GOT3 (cell line): Measurements from ENCODE around the gene SPINT1.

Experiments
- DNase-seq: peaks from one replicate; lab custom pipeline; 2025; ENCODE audit warnings: mixed read lengths; lab: John Stamatoyannopoulos, UW

SPINT1 gene, protein sequence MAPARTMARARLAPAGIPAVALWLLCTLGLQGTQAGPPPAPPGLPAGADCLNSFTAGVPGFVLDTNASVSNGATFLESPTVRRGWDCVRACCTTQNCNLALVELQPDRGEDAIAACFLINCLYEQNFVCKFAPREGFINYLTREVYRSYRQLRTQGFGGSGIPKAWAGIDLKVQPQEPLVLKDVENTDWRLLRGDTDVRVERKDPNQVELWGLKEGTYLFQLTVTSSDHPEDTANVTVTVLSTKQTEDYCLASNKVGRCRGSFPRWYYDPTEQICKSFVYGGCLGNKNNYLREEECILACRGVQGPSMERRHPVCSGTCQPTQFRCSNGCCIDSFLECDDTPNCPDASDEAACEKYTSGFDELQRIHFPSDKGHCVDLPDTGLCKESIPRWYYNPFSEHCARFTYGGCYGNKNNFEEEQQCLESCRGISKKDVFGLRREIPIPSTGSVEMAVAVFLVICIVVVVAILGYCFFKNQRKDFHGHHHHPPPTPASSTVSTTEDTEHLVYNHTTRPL

GRCh38 chr15:40843885-40844695, at the start of gene SPINT1:
Gene SPINT1, plus strand, starts transcription at chr15:40844048. Its CDS starts 507 bp downstream, at chr15:40844555.
- no peak for DNase-seq

DNA sequence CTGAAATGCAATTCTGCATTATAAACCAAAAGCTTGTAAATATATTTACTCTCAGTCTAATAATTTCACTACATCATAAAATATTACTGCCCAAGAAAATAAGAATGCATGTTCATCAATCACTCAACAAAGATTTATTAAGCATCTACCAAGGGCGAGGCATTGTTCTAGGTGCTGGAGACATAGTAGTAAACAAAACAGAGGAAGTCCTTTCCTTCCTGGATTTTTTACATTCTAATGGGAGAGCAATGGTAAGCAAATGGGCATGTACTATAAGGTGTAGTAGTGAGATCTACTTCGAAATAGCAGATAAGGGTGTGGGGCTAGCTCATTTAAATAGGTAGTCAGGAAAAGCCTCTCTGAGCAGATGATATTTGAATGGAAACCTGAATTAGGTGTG, 47.8 kb upstream of the SPINT1 start:
- DNase-seq = no peak

- no peak for DNase-seq
Measured at GRCh38 chr15:40796512-40796911, 47.3 kb upstream of the SPINT1 start.

DNA sequence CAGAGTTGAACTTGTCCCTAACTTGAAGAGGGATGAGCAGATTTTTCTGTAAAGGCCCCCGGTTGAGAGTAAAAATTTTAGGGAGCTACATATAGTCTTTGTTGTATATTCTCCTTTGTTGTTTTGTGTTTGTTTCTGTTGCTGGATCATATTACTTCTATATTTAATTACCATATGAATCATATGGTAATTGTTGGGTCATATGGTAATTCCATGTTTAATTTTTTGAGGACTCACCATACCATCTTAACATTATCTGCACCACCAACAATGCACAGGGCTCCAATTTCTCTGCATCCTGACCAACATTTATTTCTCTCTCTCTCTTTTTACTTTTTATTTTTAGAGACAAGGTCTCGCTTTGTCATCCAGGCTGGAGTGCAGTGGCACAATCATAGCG, 44.3 kb upstream of the SPINT1 start:
- no peak for DNase-seq

GRCh38 chr15:40803076-40803475, 40.8 kb upstream of the SPINT1 start:
- no peak for DNase-seq

- DNase-seq = no peak
Measured at GRCh38 chr15:40803688-40804087, 40.2 kb upstream of the SPINT1 start.

- no peak for DNase-seq
Measured at GRCh38 chr15:40806672-40807027, 37.2 kb upstream of the SPINT1 start.

- peak; percentile 90 for DNase-seq
Measured at GRCh38 chr15:40807028-40807887, 36.6 kb upstream of the SPINT1 start, which contains the start of the genes DNAJC17 and ZFYVE19. Gene DNAJC17, minus strand, starts transcription at chr15:40807473. Its CDS starts 27 bp downstream, at chr15:40807446. Gene ZFYVE19, plus strand, starts transcription at chr15:40807089. Its CDS starts 501 bp downstream, at chr15:40807590.

GRCh38 chr15:40807888-40808461, 35.9 kb upstream of the SPINT1 start:
- DNase-seq = no peak

DNA sequence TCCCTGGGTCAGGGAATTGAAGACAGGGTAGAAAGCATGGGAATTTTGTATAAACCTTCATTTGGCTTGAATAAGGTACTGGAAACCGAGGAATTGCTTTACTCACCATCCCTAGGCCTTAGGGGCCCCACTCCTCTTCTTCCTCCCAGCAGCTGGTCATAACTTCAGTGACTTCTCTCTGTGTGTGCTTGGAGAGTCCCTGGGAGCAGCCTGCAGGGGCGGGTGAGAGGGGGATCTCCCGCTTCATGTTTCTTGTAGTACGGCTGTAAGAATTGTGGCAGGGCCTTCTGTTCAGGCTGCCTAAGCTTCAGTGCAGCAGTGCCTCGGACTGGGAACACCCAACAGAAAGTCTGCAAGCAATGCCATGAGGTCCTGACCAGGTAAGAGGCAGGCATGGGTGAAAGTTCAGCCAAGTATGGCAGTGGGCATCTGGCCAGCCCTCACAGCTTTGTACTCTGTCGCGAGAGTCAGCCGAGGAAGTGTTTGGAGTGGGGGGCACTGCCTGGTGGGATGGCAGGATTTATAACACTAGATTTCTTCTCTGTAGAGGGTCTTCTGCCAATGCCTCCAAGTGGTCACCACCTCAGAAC, 34.9 kb upstream of the SPINT1 start:
- DNase-seq = no peak

- no peak for DNase-seq
Measured at GRCh38 chr15:40812721-40813425, 31.0 kb upstream of the SPINT1 start.

DNA sequence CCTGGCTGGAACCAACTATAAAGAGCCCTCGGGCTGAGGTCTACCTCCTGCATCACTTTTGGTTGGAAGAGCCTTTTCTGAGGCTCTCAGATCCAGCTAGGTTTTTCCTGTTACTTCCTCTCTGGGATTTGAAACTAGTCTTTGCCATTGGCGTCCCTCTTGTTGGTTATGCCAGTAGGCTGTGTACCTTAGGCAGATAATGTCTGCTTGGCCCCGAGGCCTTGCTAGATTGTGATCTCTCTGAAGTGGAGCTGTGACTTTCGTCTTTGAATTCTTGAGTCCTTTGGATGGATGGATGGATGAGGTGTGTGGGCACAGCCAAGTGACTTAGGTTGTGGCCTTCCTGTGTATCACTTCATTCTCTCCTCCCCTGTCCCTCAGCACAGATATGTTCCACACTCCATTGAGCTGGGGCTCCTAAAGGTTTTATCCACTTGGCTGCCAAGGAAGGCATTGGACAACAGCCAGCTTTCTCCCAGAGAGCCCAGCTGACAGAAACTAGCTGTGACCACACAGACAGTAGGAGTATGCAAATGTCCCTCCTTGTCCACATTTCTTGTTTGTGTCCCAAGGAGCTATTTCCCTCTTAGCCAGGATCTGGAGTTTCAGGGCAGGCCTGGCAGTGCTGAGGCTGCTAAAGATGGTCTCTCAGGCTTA, 28.7 kb upstream of the SPINT1 start:
- no peak for DNase-seq

- no peak for DNase-seq
Measured at GRCh38 chr15:40819048-40819447, 24.8 kb upstream of the SPINT1 start.

DNA sequence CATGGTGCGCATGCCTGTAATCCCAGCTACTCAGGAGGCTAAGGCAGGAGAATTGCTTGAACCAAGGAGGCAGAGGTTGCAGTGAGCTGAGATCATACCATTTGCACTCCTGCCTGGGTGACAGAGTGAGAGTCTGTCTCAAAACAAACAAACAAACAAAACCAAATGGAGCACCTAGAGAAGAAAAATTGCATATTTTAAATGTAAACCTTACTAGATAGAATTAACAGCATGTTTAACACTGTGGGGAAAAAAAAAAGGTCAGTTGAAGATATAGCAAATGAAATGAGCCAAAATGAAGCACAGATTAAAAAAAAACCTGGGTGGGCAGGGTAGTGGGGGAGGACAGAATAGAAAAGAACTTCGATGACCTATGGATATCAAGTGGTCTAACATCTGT, 22.7 kb upstream of the SPINT1 start:
- no peak for DNase-seq

DNA sequence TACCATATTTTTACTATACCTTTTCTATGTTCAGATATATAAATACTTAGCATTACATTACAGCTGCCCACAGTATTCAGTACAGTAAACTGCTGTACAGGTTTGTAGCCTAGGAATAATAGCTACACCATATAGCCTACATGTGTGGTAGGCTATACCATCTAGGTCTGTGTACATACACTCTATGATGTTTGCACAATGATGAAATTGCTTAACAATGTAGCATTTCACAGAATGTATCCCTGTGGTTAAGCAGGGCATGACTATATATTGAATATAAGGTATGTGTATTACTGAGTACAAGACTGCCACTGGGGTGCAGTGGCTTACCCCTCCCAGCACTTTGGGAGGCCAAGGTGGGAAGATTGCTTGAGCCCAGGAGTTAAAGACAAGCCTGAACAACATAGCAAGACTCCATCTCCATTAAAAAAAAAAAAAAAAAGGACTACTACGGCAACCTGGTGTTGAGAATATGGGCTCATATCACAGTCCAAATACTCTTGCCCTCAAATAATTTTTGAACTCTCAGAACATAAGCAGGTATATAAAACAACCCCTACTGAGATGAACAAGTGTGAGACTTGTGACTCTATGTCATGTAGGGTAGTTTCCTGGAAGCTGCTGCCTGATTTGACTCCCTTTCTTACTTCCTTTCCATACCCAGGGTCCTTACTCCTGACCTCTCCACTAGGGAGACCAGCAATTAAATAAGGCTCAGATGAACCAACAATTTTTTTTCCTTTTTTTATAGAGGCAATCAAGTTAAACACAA, 20.1 kb upstream of the SPINT1 start:
- no peak for DNase-seq

GRCh38 chr15:40825661-40826422, 18.0 kb upstream of the SPINT1 start:
- no peak for DNase-seq

DNA sequence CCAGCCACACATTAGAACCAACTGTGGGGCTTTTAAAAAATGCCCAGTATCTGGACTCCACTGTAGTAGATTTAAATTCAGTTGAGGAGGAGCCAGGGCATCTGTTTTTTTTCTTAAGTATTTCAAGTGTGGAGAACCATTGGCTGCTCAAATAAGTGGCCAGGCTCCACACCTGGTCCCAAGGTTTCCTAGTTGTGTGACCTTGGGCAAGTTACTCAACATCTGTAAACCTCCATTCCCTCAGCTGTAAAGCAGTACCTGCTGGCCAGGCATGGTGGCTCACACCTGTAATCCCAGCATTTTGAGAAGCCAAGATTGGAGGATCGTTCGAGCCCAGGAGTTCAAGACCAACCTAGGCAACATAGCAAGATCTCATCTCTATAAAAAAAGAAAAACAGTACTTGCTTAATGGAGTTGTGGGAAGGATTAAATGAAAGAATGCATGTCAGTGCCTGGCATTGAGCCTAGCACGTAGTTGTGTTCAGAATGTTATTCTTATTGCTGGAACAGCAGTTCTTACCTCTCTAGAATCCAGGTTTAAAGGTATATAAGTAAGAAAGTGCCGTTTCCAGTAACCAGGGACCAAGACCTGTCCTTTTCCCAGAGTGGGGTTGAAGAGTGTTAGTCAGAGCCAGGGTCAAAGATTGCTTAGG, 17.3 kb upstream of the SPINT1 start:
- DNase-seq = no peak
